Measurements from ENCODE around the gene B3GALT2. TPM values are rescaled to one million over a fixed set of nuclear protein-coding genes. Genes with fewer than 3 reads are reported as not detected.

B3GALT2 gene
- total and polyA plus RNA-seq, 2 of the 13 experiments (the other 11 are each of a cell fraction or from before 2014, with no cell fraction given): not detected

DNA sequence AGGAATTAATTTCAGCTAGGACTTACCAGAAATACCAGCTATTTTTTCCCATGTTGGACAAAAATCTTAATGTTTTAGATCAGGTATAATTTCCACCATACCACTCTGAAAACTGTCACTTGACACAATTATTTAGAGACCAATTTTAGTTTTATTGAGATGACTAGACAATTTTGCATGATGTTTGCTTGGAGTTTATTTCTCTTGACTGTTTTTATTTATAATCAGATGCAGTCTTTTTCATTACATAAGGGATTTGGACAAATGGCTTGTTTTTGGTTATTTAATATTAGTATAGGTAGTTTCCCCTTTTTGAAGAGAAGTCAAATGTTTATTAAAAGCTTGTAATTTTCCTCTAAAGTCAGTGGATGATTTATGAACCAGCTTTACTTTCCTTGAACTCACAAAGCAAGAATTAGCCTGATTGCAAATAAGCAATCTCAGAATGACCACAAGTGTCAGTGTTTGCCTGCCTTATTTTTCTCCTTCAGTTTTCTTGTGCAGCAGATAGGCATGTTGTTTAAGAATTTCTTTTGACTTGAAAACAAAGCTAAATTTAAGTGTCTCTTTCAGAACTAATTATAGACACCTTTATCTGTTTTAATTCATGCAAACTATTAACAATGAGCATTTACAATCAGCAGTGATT is 3.8 kb upstream of the B3GALT2 start:
- H3K4me1 ChIP-seq (ENCODE audit: insufficient read depth, low read length): peaks cover 38% of the 10 kb centered on the region
- peaks cover 10% of the 10 kb centered on the region for H3K9me3 ChIP-seq (ENCODE audit: low read length)
- no peaks in the 10 kb centered on the region for H4K20me1 ChIP-seq (ENCODE audit: insufficient read depth, low read length)
- no peak overlapping the region for H3K4me2 ChIP-seq (ENCODE audit: low read depth, low read length)
- H3K27ac ChIP-seq (ENCODE audit: extremely low read length, insufficient read depth, low read length): no peak overlapping the region
- H3K27me3 ChIP-seq (ENCODE audit: control insufficient read depth in 1 of 2, insufficient read depth in 2 of 2, low read length in 2 of 2): no peaks in the 10 kb centered on the region
- no peak overlapping the region for H3K4me3 ChIP-seq (replicated peaks in 1 of 3; ENCODE audit: insufficient read depth in 1 of 3, low read depth in 2 of 3, low read length in 3 of 3)
- no TSS peak for BruUV-seq (replicated peaks)
- H3K9ac ChIP-seq (ENCODE audit: insufficient read depth, low read depth, low read length): no peak overlapping the region
- in situ Hi-C loops (cut with HindIII; ENCODE audit: extremely low pct_ligation_motif_present, low pct_unique_long_range_greater_than_20kb): no loop called here
- ATAC-seq (no peak), FAIRE-seq (no peak), DNase-seq (ENCODE audit: low spot score) (no peak)
- peaks cover 21% of the 10 kb centered on the region for H3K79me2 ChIP-seq (ENCODE audit: insufficient read depth, low read length)
- CTCF ChIA-PET (ENCODE audit: low intra/inter-chr PET ratio, low total read pairs): no interaction called here
- POLR2A ChIA-PET: no interaction called here
- H3K36me3 ChIP-seq (replicated peaks in 1 of 2; ENCODE audit: control insufficient read depth in 1 of 2, insufficient read depth in 2 of 2, low read length in 2 of 2): peaks cover 0 to 7% of the 10 kb centered on the region in 2 experiments; a peak in 2 of 5 replicates
- no peak overlapping the region for H2AFZ ChIP-seq (ENCODE audit: low read length)
- TF ChIP-seq MAFK (conservative IDR thresholded peaks at IDR 0.05 in 1 of 2, IDR thresholded peaks at IDR 0.05 in 1 of 2; ENCODE audit: low read length in 2 of 2) (peak in 1 of 2 experiments; percentile 35; a peak in 1 of 4 replicates), NFE2L2 (IDR thresholded peaks at IDR 0.05; ENCODE audit: low read length) (0 out of 2 replicates have a peak, but pooled peaks have one; percentile 21), ARNTL (CRISPR knock-in tag; IDR thresholded peaks at IDR 0.05) (no peak), CREM (IDR thresholded peaks at IDR 0.05) (no peak), CREM (CRISPR knock-in tag; IDR thresholded peaks at IDR 0.05) (no peak), MAFF (IDR thresholded peaks at IDR 0.05; ENCODE audit: low read depth, low read length) (peak; percentile 26; the same call in 1 of the 2 replicates)
- TF ChIP-seq, protein P1, sequence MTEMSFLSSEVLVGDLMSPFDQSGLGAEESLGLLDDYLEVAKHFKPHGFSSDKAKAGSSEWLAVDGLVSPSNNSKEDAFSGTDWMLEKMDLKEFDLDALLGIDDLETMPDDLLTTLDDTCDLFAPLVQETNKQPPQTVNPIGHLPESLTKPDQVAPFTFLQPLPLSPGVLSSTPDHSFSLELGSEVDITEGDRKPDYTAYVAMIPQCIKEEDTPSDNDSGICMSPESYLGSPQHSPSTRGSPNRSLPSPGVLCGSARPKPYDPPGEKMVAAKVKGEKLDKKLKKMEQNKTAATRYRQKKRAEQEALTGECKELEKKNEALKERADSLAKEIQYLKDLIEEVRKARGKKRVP (CRISPR knock-in tag; IDR thresholded peaks at IDR 0.05): no peak
- intact Hi-C loops (cut with micrococcal nuclease; ENCODE audit: unreplicated experiment): no loop called here

Data from HepG2 (cell line).